Ishikawa (cell line): ENCODE data around the gene OPCML.

Experiments used
- CEBPB ChIP-seq: IDR thresholded peaks from 2 replicates; pipeline ENCODE4 v1.6.1; 2012
- CREB1 ChIP-seq: IDR thresholded peaks from 2 replicates; pipeline ENCODE4 v1.6.1; 2012; ENCODE audit warnings: low read depth
- EGR1 ChIP-seq: IDR thresholded peaks from 2 replicates; pipeline ENCODE4 v1.6.1; 2012
- EP300 ChIP-seq: IDR thresholded peaks from 2 replicates; pipeline ENCODE4 v1.6.1; 2012; ENCODE audit warnings: borderline replicate concordance
- FOXM1 ChIP-seq: IDR thresholded peaks from 2 replicates; pipeline ENCODE4 v1.6.1; 2012; ENCODE audit warnings: low read depth, borderline replicate concordance
- NFIC ChIP-seq: IDR thresholded peaks from 2 replicates; pipeline ENCODE4 v1.6.1; 2012
- RAD21 ChIP-seq: IDR thresholded peaks from 2 replicates; pipeline ENCODE4 v1.6.1; 2012; ENCODE audit warnings: low read depth
- TAF1 ChIP-seq: IDR thresholded peaks from 2 replicates; pipeline ENCODE4 v1.6.1; 2012; ENCODE audit warnings: low read depth, mild to moderate bottlenecking
- TCF12 ChIP-seq: IDR thresholded peaks from 2 replicates; pipeline ENCODE4 v1.6.1; 2012; ENCODE audit warnings: low read depth
- TEAD4 ChIP-seq: IDR thresholded peaks from 2 replicates; pipeline ENCODE4 v1.6.1; 2012
- USF1 ChIP-seq: IDR thresholded peaks from 2 replicates; pipeline ENCODE4 v1.6.1; 2012
- YY1 ChIP-seq: IDR thresholded peaks from 2 replicates; pipeline ENCODE4 v1.6.1; 2012; ENCODE audit warnings: low read depth
- ZBTB7A ChIP-seq: IDR thresholded peaks from 2 replicates; pipeline ENCODE4 v1.6.1; 2012; ENCODE audit warnings: low read depth
- TF ChIP-seq, protein P1 (sequence below): IDR thresholded peaks from 2 replicates; pipeline ENCODE4 v1.6.1; 2012
- TF ChIP-seq, protein P2 (sequence below): IDR thresholded peaks from 2 replicates; pipeline ENCODE4 v1.6.1; 2012; ENCODE audit warnings: low read depth, mild to moderate bottlenecking

Gene OPCML

DNA sequence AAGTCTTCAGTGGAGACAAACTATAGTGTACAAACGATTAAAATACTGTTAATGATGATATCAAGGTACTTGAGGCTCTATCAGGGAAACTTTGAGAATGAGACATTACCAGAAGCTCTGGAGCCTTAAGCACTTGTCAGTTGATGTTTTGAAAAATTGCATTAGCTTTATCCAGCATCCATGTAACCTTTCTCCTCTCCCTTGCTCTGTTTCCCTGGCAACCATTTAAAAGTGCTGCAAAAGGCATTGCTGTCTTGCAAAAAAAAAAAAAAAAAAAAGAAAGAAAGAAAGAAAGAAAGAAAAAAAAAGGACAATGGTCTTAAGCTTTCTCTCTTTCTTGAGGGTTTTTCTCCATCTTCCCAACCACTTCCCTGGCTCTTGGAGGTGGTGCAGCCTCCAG, 787.0 kb downstream of the OPCML start:
- TF ChIP-seq RAD21 (no peak), CREB1 (no peak), CEBPB (no peak), EGR1 (no peak), ZBTB7A (no peak), TCF12 (no peak), TAF1 (no peak), TEAD4 (no peak), FOXM1 (no peak), YY1 (no peak), USF1 (no peak), NFIC (no peak)
- TF ChIP-seq, protein P1, sequence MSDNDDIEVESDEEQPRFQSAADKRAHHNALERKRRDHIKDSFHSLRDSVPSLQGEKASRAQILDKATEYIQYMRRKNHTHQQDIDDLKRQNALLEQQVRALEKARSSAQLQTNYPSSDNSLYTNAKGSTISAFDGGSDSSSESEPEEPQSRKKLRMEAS = no peak
- TF ChIP-seq, protein P2, sequence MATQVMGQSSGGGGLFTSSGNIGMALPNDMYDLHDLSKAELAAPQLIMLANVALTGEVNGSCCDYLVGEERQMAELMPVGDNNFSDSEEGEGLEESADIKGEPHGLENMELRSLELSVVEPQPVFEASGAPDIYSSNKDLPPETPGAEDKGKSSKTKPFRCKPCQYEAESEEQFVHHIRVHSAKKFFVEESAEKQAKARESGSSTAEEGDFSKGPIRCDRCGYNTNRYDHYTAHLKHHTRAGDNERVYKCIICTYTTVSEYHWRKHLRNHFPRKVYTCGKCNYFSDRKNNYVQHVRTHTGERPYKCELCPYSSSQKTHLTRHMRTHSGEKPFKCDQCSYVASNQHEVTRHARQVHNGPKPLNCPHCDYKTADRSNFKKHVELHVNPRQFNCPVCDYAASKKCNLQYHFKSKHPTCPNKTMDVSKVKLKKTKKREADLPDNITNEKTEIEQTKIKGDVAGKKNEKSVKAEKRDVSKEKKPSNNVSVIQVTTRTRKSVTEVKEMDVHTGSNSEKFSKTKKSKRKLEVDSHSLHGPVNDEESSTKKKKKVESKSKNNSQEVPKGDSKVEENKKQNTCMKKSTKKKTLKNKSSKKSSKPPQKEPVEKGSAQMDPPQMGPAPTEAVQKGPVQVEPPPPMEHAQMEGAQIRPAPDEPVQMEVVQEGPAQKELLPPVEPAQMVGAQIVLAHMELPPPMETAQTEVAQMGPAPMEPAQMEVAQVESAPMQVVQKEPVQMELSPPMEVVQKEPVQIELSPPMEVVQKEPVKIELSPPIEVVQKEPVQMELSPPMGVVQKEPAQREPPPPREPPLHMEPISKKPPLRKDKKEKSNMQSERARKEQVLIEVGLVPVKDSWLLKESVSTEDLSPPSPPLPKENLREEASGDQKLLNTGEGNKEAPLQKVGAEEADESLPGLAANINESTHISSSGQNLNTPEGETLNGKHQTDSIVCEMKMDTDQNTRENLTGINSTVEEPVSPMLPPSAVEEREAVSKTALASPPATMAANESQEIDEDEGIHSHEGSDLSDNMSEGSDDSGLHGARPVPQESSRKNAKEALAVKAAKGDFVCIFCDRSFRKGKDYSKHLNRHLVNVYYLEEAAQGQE = no peak

DNA sequence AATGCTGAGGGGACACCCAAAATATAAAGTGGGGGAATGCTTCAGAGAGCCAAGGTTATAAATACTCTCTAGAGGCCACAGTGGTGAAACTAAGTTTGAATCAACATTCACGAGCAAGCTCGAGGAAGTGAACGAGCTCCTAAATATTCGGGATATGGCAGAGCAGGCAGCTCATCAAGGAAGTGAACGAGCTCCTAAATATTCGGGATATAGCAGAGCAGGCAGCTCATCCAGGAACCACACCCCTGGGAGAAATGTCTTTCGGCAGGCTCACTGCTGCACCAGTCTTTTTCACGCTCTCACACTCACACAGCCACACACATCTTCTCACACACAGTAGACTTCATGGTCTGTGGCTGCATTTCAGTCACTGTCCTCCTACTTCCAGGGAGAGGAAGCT, 787.5 kb downstream of the OPCML start:
- TF ChIP-seq USF1 (no peak), CEBPB (no peak)

DNA sequence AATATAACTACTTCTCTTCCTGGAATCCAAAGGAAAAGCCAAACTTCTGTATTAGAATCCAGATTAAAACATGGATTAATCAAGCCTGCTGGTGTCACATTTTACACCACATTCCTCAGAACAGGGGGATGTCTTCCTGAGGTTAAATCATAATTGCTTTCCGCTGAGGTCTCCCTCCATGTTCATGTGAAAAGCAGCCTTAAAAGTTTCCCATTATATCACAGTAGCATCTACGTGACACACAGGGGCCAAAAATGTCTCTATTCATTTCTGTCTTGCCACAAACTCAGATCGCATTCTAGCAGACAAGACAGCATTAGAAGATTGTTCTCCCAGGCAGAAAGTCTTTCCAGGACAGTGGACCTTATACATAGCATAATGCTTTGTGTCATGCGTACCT, 788.7 kb downstream of the OPCML start:
- TF ChIP-seq TEAD4 = no peak
- TF ChIP-seq TAF1 = no peak
- no peak for TF ChIP-seq EGR1
- no peak for TF ChIP-seq EP300
- TF ChIP-seq, protein P2 = no peak
- TF ChIP-seq YY1 = no peak
- TF ChIP-seq TCF12 = no peak
- TF ChIP-seq USF1 = no peak
- TF ChIP-seq RAD21 = no peak
- TF ChIP-seq CREB1 = no peak
- TF ChIP-seq CEBPB = no peak
- no peak for TF ChIP-seq ZBTB7A
- no peak for TF ChIP-seq NFIC
- TF ChIP-seq, protein P1 = no peak
- no peak for TF ChIP-seq FOXM1

- TF ChIP-seq CEBPB (no peak), EP300 (no peak), FOXM1 (no peak), CREB1 (no peak)
Observed at GRCh38 chr11:132742929-132743328, 789.4 kb downstream of the OPCML start.

DNA sequence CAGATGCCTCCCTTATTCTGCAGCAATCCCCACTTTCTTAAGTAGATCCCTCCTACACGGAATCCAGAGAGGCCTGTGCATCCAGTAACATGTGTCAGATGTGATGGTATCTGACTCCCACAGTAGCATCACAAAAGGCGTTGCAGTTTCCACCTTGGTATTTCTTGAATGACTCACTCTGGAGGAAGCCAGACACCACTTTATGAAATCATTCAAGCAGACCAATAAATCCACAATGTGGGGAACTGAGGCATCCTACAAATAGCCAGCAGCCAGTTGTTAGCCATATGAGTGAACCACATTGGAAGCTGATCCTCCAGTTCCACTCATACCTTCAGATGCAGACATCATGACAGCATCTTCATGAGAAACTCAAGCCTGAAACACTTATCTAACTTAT, 798.1 kb downstream of the OPCML start:
- TF ChIP-seq NFIC (no peak), ZBTB7A (no peak), TEAD4 (no peak), CREB1 (no peak), TCF12 (no peak), EGR1 (no peak)

DNA sequence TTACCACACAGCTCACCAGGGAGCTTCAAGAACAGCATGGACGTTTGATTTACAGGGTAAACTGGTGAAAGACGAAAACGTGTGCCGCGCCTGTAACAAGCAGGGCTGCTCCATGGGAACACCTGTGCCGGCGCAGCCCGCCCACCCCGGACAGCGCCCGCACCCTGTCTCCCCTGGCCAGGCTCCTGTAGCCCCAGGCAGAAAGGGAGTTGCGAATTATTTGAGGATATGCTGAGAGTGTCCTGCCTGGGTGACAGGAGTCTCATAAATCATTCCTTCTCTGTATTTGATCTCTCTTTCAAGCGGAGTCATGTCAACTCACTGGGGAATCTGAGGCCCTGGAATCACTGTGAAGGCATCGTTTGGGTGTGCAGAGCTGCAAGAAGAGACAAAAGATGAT, 804.3 kb downstream of the OPCML start:
- TF ChIP-seq TAF1 = no peak
- TF ChIP-seq, protein P2 = no peak
- TF ChIP-seq, protein P1 = no peak
